A673 (cell line): Measurements from ENCODE around the gene COBLL1. TPM values are rescaled to one million over a fixed set of nuclear protein-coding genes. Genes with fewer than 3 reads are reported as not detected.

ENCODE experiments used
- BruUV-seq: library from RNA; stranded (reverse); fragments of 400-500 nt; replicated peaks from 2 replicates; lab custom pipeline; 2021; lab: Mats Ljungman, UMichigan
- CTCF ChIA-PET: fragments of 300-600 bp; sonication (Branson Sonifier 250); formaldehyde crosslinking; loops from one replicate; lab custom pipeline; 2022; ENCODE audit warnings: antibody characterized with exemption; lab: Charles Lee
- POLR2A ChIA-PET: fragments of 300-600 bp; sonication (Branson Sonifier 250); formaldehyde crosslinking; loops from one replicate; lab custom pipeline; 2022; ENCODE audit warnings: antibody characterized with exemption; ENCODE audit not compliant: low non-redundant PET; lab: Charles Lee
- DNase-seq: peaks from one replicate; pipeline ENCODE4 v3.0.0-alpha.2; 2015; ENCODE audit warnings: low spot score
- H3K27ac ChIP-seq: fragments of 200-600 bp; sonication (generic); 2 replicates; pipeline ENCODE4 v1.5.1; 2016; ENCODE audit warnings: mixed run types, low read depth, mild to moderate bottlenecking, mixed read lengths, antibody characterized with exemption, low read length; ENCODE audit not compliant: poor library complexity, severe bottlenecking
- H3K27me3 ChIP-seq: fragments of 200-600 bp; sonication (generic); replicated peaks from 2 replicates; pipeline ENCODE4 v1.6.1; 2017; ENCODE audit warnings: mixed run types, low read depth, mild to moderate bottlenecking, mixed read lengths, antibody characterized with exemption, low read length; ENCODE audit not compliant: insufficient read depth, poor library complexity
- H3K36me3 ChIP-seq: fragments of 200-600 bp; sonication (generic); 2 replicates; pipeline ENCODE4 v1.6.1; 2016; ENCODE audit warnings: mixed run types, mild to moderate bottlenecking, mixed read lengths, antibody characterized with exemption, low read length; ENCODE audit not compliant: insufficient read depth, poor library complexity, severe bottlenecking
- H3K4me1 ChIP-seq: fragments of 200-600 bp; sonication (generic); 2 replicates; pipeline ENCODE4 v1.6.1; 2017; ENCODE audit warnings: mixed run types, mild to moderate bottlenecking, mixed read lengths, antibody characterized with exemption, low read length; ENCODE audit not compliant: insufficient read depth, poor library complexity, severe bottlenecking
- H3K4me3 ChIP-seq: fragments of 200-600 bp; sonication (generic); 2 replicates; pipeline ENCODE4 v1.5.1; 2016; ENCODE audit warnings: low read depth, mixed run types, mild to moderate bottlenecking, mixed read lengths, low read length; ENCODE audit not compliant: poor library complexity, severe bottlenecking
- H3K9me3 ChIP-seq: fragments of 200-600 bp; sonication (generic); 2 replicates; pipeline ENCODE4 v1.6.1; 2016; ENCODE audit warnings: mixed run types, low read depth, mild to moderate bottlenecking, mixed read lengths, antibody characterized with exemption, low read length; ENCODE audit not compliant: poor library complexity, severe bottlenecking
- CTCF ChIP-seq: fragments of 300-800, 200-600 bp; sonication (generic); conservative IDR thresholded peaks from 2 replicates; pipeline ENCODE4 v1.5.1; 2017; ENCODE audit warnings: low read depth, mild to moderate bottlenecking, antibody characterized with exemption, low read length, moderate library complexity, mixed read lengths
- EZH2 ChIP-seq: fragments of 200-600 bp; sonication (generic); IDR thresholded peaks from 2 replicates; pipeline ENCODE4 v1.6.1; 2017; ENCODE audit warnings: borderline replicate concordance, low read depth, mild to moderate bottlenecking, mixed read lengths, antibody characterized with exemption, low read length; ENCODE audit not compliant: poor library complexity, severe bottlenecking
- intact Hi-C: fragments of 100-400 bp; cut with micrococcal nuclease; formaldehyde crosslinking; loops from one replicate; pipeline ENCODE4 v1.10.0; 2022; ENCODE audit not compliant: unreplicated experiment
- total RNA-seq: library from RNA; stranded (reverse); gene quantifications from 2 replicates; pipeline ENCODE4 v1.2.3, GENCODE V29; 2021

Gene COBLL1
- total RNA-seq, 1 experiment from 2014 or later, result 6.6 TPM

GRCh38 chr2:164675687-164676086, 165.9 kb downstream of the COBLL1 start:
- H3K27me3 ChIP-seq, result no peaks in the 10 kb centered on the region
- ChIA-PET POLR2A (no interaction called here), CTCF (no interaction called here)
- H3K4me3 ChIP-seq, result no peak overlapping the region
- H3K9me3 ChIP-seq, result peaks cover 5% of the 10 kb centered on the region
- no peaks in the 10 kb centered on the region for H3K4me1 ChIP-seq
- TF ChIP-seq EZH2 (no peak), CTCF (no peak)
- peaks cover 3% of the 10 kb centered on the region for H3K36me3 ChIP-seq
- intact Hi-C loops, result no loop called here
- no peak overlapping the region for H3K27ac ChIP-seq
- no peak for DNase-seq
- BruUV-seq, result no TSS peak

GRCh38 chr2:164675027-164675426, 166.6 kb downstream of the COBLL1 start:
- ChIA-PET CTCF (no interaction called here), POLR2A (no interaction called here)
- Histone ChIP-seq H3K4me3 (no peak overlapping the region), H3K4me1 (no peaks in the 10 kb centered on the region), H3K36me3 (peaks cover 3% of the 10 kb centered on the region), H3K27ac (no peak overlapping the region), H3K9me3 (peaks cover 5% of the 10 kb centered on the region), H3K27me3 (no peaks in the 10 kb centered on the region)
- DNase-seq, result no peak
- no TSS peak for BruUV-seq
- intact Hi-C loops, result no loop called here
- no peak for TF ChIP-seq CTCF
- no peak for TF ChIP-seq EZH2

- no peak for DNase-seq
- BruUV-seq, result no TSS peak
- intact Hi-C loops, result no loop called here
- Histone ChIP-seq H3K36me3 (no peaks in the 10 kb centered on the region), H3K27me3 (no peaks in the 10 kb centered on the region), H3K4me1 (no peaks in the 10 kb centered on the region), H3K4me3 (no peak overlapping the region), H3K27ac (no peak overlapping the region), H3K9me3 (no peaks in the 10 kb centered on the region)
- ChIA-PET CTCF (no interaction called here), POLR2A (no interaction called here)
- TF ChIP-seq EZH2 (no peak), CTCF (no peak)
Observed at GRCh38 chr2:164671664-164672396, 169.8 kb downstream of the COBLL1 start.
